ENCODE data around the gene MPRIP.

DNA sequence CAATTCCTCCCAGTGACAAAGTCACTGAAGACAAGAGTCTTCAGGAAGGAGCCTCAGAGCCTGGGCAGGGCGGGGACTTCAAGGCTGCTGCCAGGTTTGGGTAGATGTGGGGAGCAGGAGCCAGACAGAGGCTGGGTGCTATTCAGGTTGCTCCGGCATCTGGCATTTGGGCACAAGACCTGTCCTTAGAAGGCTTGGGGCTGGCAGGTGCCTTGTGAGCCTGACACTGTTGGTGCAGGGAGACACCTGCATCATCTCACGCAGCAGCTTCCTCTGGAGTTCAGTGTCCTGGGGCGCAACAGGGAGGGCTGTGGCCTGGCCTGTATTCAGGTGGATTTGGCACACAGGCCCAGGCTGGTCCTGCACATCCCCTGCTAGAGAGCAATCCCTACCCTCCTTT is 65.0 kb downstream of the MPRIP start:
- no peak for TF ChIP-seq EZH2 (IDR thresholded peaks at IDR 0.05; ENCODE audit: low read length)
- TF ChIP-seq CTCF (optimal IDR thresholded peaks at IDR 0.05 in 1 of 3, IDR thresholded peaks at IDR 0.05 in 1 of 3, conservative IDR thresholded peaks at IDR 0.05 in 1 of 3; ENCODE audit: extremely low read depth in 1 of 3, insufficient read depth in 2 of 3, low read length in 3 of 3) = no peak
